OCI-LY3 (cell line): ENCODE measurements around the gene SOD1.

Experiments used
- CTCF ChIP-seq: fragments of 200-600, 300-600 bp; sonication (generic); IDR thresholded peaks from 2 replicates; pipeline ENCODE4 v1.5.1; 2014; ENCODE audit warnings: antibody characterized with exemption, low read length, low read depth
- EZH2phosphoT487 ChIP-seq: fragments of 200-600 bp; shearing (Covaris generic); IDR thresholded peaks from 2 replicates; pipeline ENCODE4 v1.6.1; 2018; ENCODE audit warnings: antibody characterized with exemption, mixed run types, low read depth

- no peak for TF ChIP-seq CTCF
- TF ChIP-seq EZH2phosphoT487 = no peak
These were observed 24.5 kb upstream of the SOD1 start for GRCh38 chr21:31634993-31635392.
